GM23338 (cell line): ENCODE results near the gene PDHB. TPM values are rescaled to one million over a fixed set of nuclear protein-coding genes. Genes with fewer than 3 reads are reported as not detected.

Source experiments
- ATAC-seq: fragments of 200-7000 bp; cut with Tn5 transposase; 3 replicates; pipeline ENCODE4 v1.9.1; 2020
- DNase-seq: peaks from one replicate; pipeline ENCODE4 v3.0.0-alpha.2; 2015; ENCODE audit warnings: low spot score
- H2AFZ ChIP-seq: fragments of 200-600 bp; sonication (generic); 2 replicates; pipeline ENCODE4 v1.8.0; 2016; ENCODE audit warnings: antibody characterized with exemption, mild to moderate bottlenecking, moderate library complexity
- H3F3A ChIP-seq: fragments of 200-600 bp; sonication (generic); replicated peaks from 2 replicates; pipeline ENCODE4 v1.8.0; 2017; ENCODE audit warnings: antibody characterized with exemption, mixed run types, low read depth
- H3K27ac ChIP-seq: fragments of 200-600 bp; sonication (generic); 2 replicates; pipeline ENCODE4 v1.6.1; 2016; ENCODE audit warnings: low read depth
- H3K27me3 ChIP-seq: fragments of 200-600 bp; sonication (generic); 2 replicates; pipeline ENCODE4 v1.8.0; 2016; ENCODE audit warnings: mild to moderate bottlenecking, mixed run types, moderate library complexity; ENCODE audit not compliant: insufficient read depth
- H3K36me3 ChIP-seq: fragments of 200-600 bp; sonication (generic); 2 replicates; pipeline ENCODE4 v1.8.0; 2016; ENCODE audit warnings: mild to moderate bottlenecking; ENCODE audit not compliant: insufficient read depth
- H3K4me1 ChIP-seq: fragments of 200-600 bp; sonication (generic); 2 replicates; pipeline ENCODE4 v1.8.0; 2016; ENCODE audit warnings: mild to moderate bottlenecking, moderate library complexity; ENCODE audit not compliant: insufficient read depth
- H3K4me2 ChIP-seq: fragments of 200-600 bp; sonication (generic); 2 replicates; pipeline ENCODE4 v1.7.1; 2017; ENCODE audit warnings: mixed run types
- H3K4me3 ChIP-seq: fragments of 200-600 bp; sonication (generic); 2 replicates; pipeline ENCODE4 v1.6.1; 2016; ENCODE audit warnings: mixed run types
- H3K79me2 ChIP-seq: fragments of 200-600 bp; sonication (generic); replicated peaks from 2 replicates; pipeline ENCODE4 v1.8.0; 2017; ENCODE audit warnings: mild to moderate bottlenecking; ENCODE audit not compliant: insufficient read depth
- H3K9me2 ChIP-seq: fragments of 200-600 bp; sonication (generic); 2 replicates; pipeline ENCODE4 v1.8.0; 2017; ENCODE audit not compliant: insufficient read depth
- H4K20me1 ChIP-seq: fragments of 200-600 bp; sonication (generic); replicated peaks from 2 replicates; pipeline ENCODE4 v1.8.0; 2017; ENCODE audit warnings: mild to moderate bottlenecking; ENCODE audit not compliant: insufficient read depth
- H3K27ac Mint-ChIP-seq: 2 replicates; pipeline ENCODE4 v1.8.0; 2020; ENCODE audit warnings: inconsistent platforms, mild to moderate bottlenecking, moderate library complexity, mixed read lengths
- H3K27me3 Mint-ChIP-seq: 3 replicates; pipeline ENCODE4 v1.8.0; 2022; ENCODE audit warnings: low read depth, mild to moderate bottlenecking, moderate library complexity, mixed read lengths, inconsistent platforms; ENCODE audit not compliant: insufficient read depth, poor library complexity
- H3K36me3 Mint-ChIP-seq: 3 replicates; pipeline ENCODE4 v1.8.0; 2021; ENCODE audit warnings: low read depth, mild to moderate bottlenecking, inconsistent platforms, moderate library complexity, mixed read lengths
- H3K4me1 Mint-ChIP-seq: 3 replicates; pipeline ENCODE4 v1.8.0; 2020; ENCODE audit warnings: mild to moderate bottlenecking, inconsistent platforms, mixed read lengths
- H3K4me3 Mint-ChIP-seq: 3 replicates; pipeline ENCODE4 v1.8.0; 2021; ENCODE audit warnings: moderate library complexity, mild to moderate bottlenecking, inconsistent platforms, mixed read lengths
- H3K9me3 Mint-ChIP-seq: 3 replicates; pipeline ENCODE4 v1.8.0; 2020; ENCODE audit warnings: moderate library complexity, mild to moderate bottlenecking, inconsistent platforms, mixed read lengths
- JUNB ChIP-seq: IDR thresholded peaks from one replicate; pipeline ENCODE4 v1.6.1; 2016; ENCODE audit warnings: antibody characterized with exemption; ENCODE audit not compliant: unreplicated experiment
- STAT1 ChIP-seq: IDR thresholded peaks from one replicate; pipeline ENCODE4 v1.6.1; 2016; ENCODE audit warnings: antibody characterized with exemption; ENCODE audit not compliant: unreplicated experiment
- polyA plus RNA-seq: library from polyadenylated mRNA; unstranded; fragments of >200 nt; fragmentation: Nextera tagmentation; extraction: Ambion mirVana; gene quantifications from 2 replicates; pipeline ENCODE4 v1.2.1, GENCODE V29; 2016
- total RNA-seq: library from RNA; depleted of rRNA; stranded (reverse); fragments of >200 nt; shearing (Covaris generic); gene quantifications from 2 replicates; pipeline ENCODE4 v1.2.3, GENCODE V29; 2014
- TF ChIP-seq, protein P1 (sequence below): fragments of 250-450 bp; sonication (Bioruptor Pico); IDR thresholded peaks from 2 replicates; pipeline ENCODE4 v1.5.0; 2020; ENCODE audit warnings: mild to moderate bottlenecking, moderate library complexity
- TF ChIP-seq, protein P2 (sequence below): IDR thresholded peaks from 2 replicates; pipeline ENCODE4 v1.6.1; 2016; ENCODE audit warnings: antibody characterized with exemption

Gene PDHB
- total and polyA plus RNA-seq, 2 experiments from 2014 or later: 172 to 222 TPM

DNA sequence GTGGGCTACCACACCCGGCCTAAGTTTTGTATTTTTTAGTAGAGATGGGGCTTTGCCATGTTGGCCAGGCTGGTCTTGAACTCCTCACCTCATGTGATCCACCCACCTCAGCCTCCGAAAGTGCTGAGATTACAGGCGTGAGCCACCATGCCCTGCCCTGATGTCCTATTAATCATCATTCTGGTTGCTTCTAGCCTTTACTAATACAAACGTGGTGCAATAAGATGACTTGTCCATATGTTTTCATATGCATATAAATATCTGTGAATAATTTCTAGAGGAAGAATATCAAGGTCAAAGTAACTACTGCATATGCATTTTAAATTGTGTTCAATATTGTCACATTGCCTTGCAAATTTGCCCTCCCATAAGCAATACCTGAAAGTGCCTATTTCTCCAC lies 25.5 kb upstream of the PDHB start (continued):
- TF ChIP-seq, protein P1, sequence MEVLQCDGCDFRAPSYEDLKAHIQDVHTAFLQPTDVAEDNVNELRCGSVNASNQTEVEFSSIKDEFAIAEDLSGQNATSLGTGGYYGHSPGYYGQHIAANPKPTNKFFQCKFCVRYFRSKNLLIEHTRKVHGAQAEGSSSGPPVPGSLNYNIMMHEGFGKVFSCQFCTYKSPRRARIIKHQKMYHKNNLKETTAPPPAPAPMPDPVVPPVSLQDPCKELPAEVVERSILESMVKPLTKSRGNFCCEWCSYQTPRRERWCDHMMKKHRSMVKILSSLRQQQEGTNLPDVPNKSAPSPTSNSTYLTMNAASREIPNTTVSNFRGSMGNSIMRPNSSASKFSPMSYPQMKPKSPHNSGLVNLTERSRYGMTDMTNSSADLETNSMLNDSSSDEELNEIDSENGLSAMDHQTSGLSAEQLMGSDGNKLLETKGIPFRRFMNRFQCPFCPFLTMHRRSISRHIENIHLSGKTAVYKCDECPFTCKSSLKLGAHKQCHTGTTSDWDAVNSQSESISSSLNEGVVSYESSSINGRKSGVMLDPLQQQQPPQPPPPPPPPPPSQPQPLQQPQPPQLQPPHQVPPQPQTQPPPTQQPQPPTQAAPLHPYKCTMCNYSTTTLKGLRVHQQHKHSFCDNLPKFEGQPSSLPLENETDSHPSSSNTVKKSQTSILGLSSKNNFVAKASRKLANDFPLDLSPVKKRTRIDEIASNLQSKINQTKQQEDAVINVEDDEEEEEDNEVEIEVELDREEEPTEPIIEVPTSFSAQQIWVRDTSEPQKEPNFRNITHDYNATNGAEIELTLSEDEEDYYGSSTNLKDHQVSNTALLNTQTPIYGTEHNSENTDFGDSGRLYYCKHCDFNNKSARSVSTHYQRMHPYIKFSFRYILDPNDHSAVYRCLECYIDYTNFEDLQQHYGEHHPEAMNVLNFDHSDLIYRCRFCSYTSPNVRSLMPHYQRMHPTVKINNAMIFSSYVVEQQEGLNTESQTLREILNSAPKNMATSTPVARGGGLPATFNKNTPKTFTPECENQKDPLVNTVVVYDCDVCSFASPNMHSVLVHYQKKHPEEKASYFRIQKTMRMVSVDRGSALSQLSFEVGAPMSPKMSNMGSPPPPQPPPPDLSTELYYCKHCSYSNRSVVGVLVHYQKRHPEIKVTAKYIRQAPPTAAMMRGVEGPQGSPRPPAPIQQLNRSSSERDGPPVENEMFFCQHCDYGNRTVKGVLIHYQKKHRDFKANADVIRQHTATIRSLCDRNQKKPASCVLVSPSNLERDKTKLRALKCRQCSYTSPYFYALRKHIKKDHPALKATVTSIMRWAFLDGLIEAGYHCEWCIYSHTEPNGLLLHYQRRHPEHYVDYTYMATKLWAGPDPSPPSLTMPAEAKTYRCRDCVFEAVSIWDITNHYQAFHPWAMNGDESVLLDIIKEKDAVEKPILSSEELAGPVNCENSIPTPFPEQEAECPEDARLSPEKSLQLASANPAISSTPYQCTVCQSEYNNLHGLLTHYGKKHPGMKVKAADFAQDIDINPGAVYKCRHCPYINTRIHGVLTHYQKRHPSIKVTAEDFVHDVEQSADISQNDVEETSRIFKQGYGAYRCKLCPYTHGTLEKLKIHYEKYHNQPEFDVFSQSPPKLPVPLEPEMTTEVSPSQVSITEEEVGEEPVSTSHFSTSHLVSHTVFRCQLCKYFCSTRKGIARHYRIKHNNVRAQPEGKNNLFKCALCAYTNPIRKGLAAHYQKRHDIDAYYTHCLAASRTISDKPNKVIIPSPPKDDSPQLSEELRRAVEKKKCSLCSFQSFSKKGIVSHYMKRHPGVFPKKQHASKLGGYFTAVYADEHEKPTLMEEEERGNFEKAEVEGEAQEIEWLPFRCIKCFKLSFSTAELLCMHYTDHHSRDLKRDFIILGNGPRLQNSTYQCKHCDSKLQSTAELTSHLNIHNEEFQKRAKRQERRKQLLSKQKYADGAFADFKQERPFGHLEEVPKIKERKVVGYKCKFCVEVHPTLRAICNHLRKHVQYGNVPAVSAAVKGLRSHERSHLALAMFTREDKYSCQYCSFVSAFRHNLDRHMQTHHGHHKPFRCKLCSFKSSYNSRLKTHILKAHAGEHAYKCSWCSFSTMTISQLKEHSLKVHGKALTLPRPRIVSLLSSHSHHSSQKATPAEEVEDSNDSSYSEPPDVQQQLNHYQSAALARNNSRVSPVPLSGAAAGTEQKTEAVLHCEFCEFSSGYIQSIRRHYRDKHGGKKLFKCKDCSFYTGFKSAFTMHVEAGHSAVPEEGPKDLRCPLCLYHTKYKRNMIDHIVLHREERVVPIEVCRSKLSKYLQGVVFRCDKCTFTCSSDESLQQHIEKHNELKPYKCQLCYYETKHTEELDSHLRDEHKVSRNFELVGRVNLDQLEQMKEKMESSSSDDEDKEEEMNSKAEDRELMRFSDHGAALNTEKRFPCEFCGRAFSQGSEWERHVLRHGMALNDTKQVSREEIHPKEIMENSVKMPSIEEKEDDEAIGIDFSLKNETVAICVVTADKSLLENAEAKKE (CRISPR knock-in tag): no peak

DNA sequence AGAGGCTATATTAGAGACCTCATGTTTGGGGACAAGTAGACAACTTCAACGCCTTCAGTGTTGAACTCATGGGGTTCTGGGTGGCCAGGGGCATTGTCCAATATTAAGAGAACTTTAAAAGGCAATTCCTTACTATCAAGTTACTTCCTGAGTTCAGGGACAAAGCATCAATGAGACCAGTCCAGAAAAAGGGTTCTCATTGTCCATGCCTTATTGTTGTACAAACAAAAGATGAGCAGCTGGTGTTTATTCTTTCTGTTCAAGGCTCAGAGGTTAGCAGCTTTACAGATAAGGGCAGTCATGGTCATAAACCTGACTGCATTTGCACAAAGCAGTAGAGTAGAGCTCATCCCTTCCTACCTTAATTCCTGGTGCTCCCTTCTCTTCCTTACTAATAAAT lies 18.5 kb upstream of the PDHB start:
- H3K27ac Mint-ChIP-seq: no peak overlapping the region
- Histone ChIP-seq H3K27ac (no peak overlapping the region), H3K27me3 (no peaks in the 10 kb centered on the region), H3K4me3 (no peak overlapping the region), H2AFZ (no peak overlapping the region), H4K20me1 (no peaks in the 10 kb centered on the region), H3K36me3 (no peaks in the 10 kb centered on the region), H3K4me2 (no peak overlapping the region), H3K79me2 (no peaks in the 10 kb centered on the region), H3K9me2 (peaks cover 3% of the 10 kb centered on the region; the same call in 1 of the 2 replicates), H3F3A (no peaks in the 10 kb centered on the region), H3K4me1 (no peaks in the 10 kb centered on the region; the same call in 1 of the 2 replicates)
- peaks cover 34% of the 10 kb centered on the region for H3K9me3 Mint-ChIP-seq
- ATAC-seq: no peak
- H3K36me3 Mint-ChIP-seq: peaks cover 20% of the 10 kb centered on the region; the same call in 2 of the 3 replicates
- H3K27me3 Mint-ChIP-seq: peaks cover 8% of the 10 kb centered on the region
- no peak for DNase-seq
- H3K4me3 Mint-ChIP-seq: no peak overlapping the region
- no peak for TF ChIP-seq JUNB
- TF ChIP-seq, protein P2, sequence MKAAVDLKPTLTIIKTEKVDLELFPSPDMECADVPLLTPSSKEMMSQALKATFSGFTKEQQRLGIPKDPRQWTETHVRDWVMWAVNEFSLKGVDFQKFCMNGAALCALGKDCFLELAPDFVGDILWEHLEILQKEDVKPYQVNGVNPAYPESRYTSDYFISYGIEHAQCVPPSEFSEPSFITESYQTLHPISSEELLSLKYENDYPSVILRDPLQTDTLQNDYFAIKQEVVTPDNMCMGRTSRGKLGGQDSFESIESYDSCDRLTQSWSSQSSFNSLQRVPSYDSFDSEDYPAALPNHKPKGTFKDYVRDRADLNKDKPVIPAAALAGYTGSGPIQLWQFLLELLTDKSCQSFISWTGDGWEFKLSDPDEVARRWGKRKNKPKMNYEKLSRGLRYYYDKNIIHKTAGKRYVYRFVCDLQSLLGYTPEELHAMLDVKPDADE: no peak
- TF ChIP-seq, protein P1 (CRISPR knock-in tag): no peak
- TF ChIP-seq STAT1: no peak
- no peaks in the 10 kb centered on the region for H3K4me1 Mint-ChIP-seq
